HEK293 (cell line): ENCODE results near the gene OSBPL10.

Source experiments
- CTCF ChIA-PET: fragments of 350-600 bp; formaldehyde crosslinking; extraction: SDS; loops from one replicate; lab custom pipeline; 2021; ENCODE audit warnings: antibody characterized with exemption; lab: Yijun Ruan, JAX
- POLR2A ChIA-PET: fragments of 300-600 bp; formaldehyde crosslinking; extraction: SDS; loops from one replicate; lab custom pipeline; 2020; ENCODE audit warnings: antibody characterized with exemption, inconsistent platforms; lab: Yijun Ruan, JAX
- H3K27ac ChIP-seq: fragments of 200-500 bp; sonication (Bioruptor generic); 2 replicates; pipeline ENCODE4 v1.5.1; 2014; ENCODE audit warnings: low read depth, low read length, control low read depth, inconsistent platforms; ENCODE audit errors: extremely low read depth
- H3K36me3 ChIP-seq, 2 experiments: fragments of 200-500 bp in 1 of 2; sonication (Bioruptor generic) in 1 of 2; 1 replicate in 1 of 2; 2 replicates in 1 of 2; pipeline ENCODE4 v1.5.1; 2014 to 2017; ENCODE audit warnings: inconsistent platforms in 2 of 2, low read length in 2 of 2; ENCODE audit not compliant: control insufficient read depth in 2 of 2, insufficient read depth in 1 of 2
- H3K4me1 ChIP-seq: fragments of 200-500 bp; sonication (Bioruptor generic); 2 replicates; pipeline ENCODE4 v1.5.1; 2014; ENCODE audit warnings: mild to moderate bottlenecking, low read length, inconsistent platforms; ENCODE audit not compliant: control insufficient read depth, insufficient read depth
- H3K4me3 ChIP-seq: 2 replicates; pipeline ENCODE4 v1.5.1; 2011; ENCODE audit warnings: low read depth, mild to moderate bottlenecking, control low read depth, low read length, moderate library complexity
- H3K9me3 ChIP-seq: fragments of 200-500 bp; sonication (Bioruptor generic); 2 replicates; pipeline ENCODE4 v1.5.1; 2014; ENCODE audit warnings: low read depth, low read length, inconsistent platforms; ENCODE audit not compliant: control insufficient read depth, insufficient read depth
- GLI2 ChIP-seq: fragments of 450-650 bp; formaldehyde crosslinking; IDR thresholded peaks from 2 replicates; pipeline ENCODE4; 2017; ENCODE audit warnings: missing biosample characterization, missing genetic modification characterization, low read depth, borderline replicate concordance
- HOXC10 ChIP-seq: sonication (generic); formaldehyde crosslinking; IDR thresholded peaks from 2 replicates; pipeline ENCODE4 v1.8.1; 2023; ENCODE audit warnings: mild to moderate bottlenecking, missing genetic modification reagents
- KLF9 ChIP-seq: fragments of 450-650 bp; formaldehyde crosslinking; IDR thresholded peaks from 2 replicates; pipeline ENCODE4 v1.5.1; 2016; ENCODE audit warnings: missing biosample characterization, missing genetic modification characterization, low read depth
- OSR2 ChIP-seq: fragments of 450-650 bp; formaldehyde crosslinking; IDR thresholded peaks from 2 replicates; pipeline ENCODE4 v1.5.1; 2016; ENCODE audit warnings: missing biosample characterization, missing genetic modification characterization
- SP3 ChIP-seq: fragments of 450-650 bp; formaldehyde crosslinking; IDR thresholded peaks from 2 replicates; pipeline ENCODE4 v1.5.1; 2016; ENCODE audit warnings: missing biosample characterization, missing genetic modification characterization
- ZFP69B ChIP-seq: fragments of 450-650 bp; formaldehyde crosslinking; IDR thresholded peaks from 2 replicates; pipeline ENCODE4 v1.5.1; 2016; ENCODE audit warnings: missing biosample characterization, missing genetic modification characterization
- ZIC2 ChIP-seq: fragments of 450-650 bp; formaldehyde crosslinking; IDR thresholded peaks from 2 replicates; pipeline ENCODE4 v1.5.1; 2016; ENCODE audit warnings: missing biosample characterization, missing genetic modification characterization
- ZNF114 ChIP-seq: fragments of 450-650 bp; formaldehyde crosslinking; IDR thresholded peaks from 2 replicates; pipeline ENCODE4 v1.5.0; 2017; ENCODE audit warnings: missing biosample characterization, missing genetic modification characterization
- ZNF202 ChIP-seq: fragments of 450-650 bp; formaldehyde crosslinking; IDR thresholded peaks from 2 replicates; pipeline ENCODE4 v1.5.1; 2016; ENCODE audit warnings: missing biosample characterization, missing genetic modification characterization, borderline replicate concordance
- ZNF223 ChIP-seq: fragments of 450-650 bp; formaldehyde crosslinking; IDR thresholded peaks from 2 replicates; pipeline ENCODE4 v1.5.1; 2016; ENCODE audit warnings: missing biosample characterization, missing genetic modification characterization
- ZNF335 ChIP-seq: fragments of 450-650 bp; formaldehyde crosslinking; conservative IDR thresholded peaks from 2 replicates; pipeline ENCODE4 v1.5.1; 2016; ENCODE audit warnings: missing biosample characterization, missing genetic modification characterization
- ZNF341 ChIP-seq: fragments of 450-650 bp; formaldehyde crosslinking; IDR thresholded peaks from 2 replicates; pipeline ENCODE4; 2016; ENCODE audit warnings: low read depth, missing biosample characterization, missing genetic modification characterization
- ZNF354C ChIP-seq: fragments of 450-650 bp; formaldehyde crosslinking; IDR thresholded peaks from 2 replicates; pipeline ENCODE4 v1.5.1; 2016; ENCODE audit warnings: missing biosample characterization, missing genetic modification characterization, low read depth, borderline replicate concordance
- ZNF366 ChIP-seq: fragments of 450-650 bp; formaldehyde crosslinking; conservative IDR thresholded peaks from 2 replicates; pipeline ENCODE4 v1.5.1; 2016; ENCODE audit warnings: missing biosample characterization, missing genetic modification characterization
- ZNF423 ChIP-seq: fragments of 450-650 bp; formaldehyde crosslinking; IDR thresholded peaks from 2 replicates; pipeline ENCODE4 v1.5.1; 2016; ENCODE audit warnings: missing biosample characterization, missing genetic modification characterization
- ZNF529 ChIP-seq: fragments of 450-650 bp; formaldehyde crosslinking; IDR thresholded peaks from 2 replicates; pipeline ENCODE4 v1.5.1; 2017; ENCODE audit warnings: missing genetic modification characterization, missing biosample characterization; ENCODE audit not compliant: insufficient replicate concordance
- ZNF530 ChIP-seq: fragments of 450-650 bp; formaldehyde crosslinking; IDR thresholded peaks from 2 replicates; pipeline ENCODE4 v1.5.1; 2016; ENCODE audit warnings: low read depth, missing biosample characterization, missing genetic modification characterization
- ZNF596 ChIP-seq: fragments of 450-650 bp; IDR thresholded peaks from 2 replicates; pipeline ENCODE4 v1.5.0; 2018; ENCODE audit warnings: missing biosample characterization, mild to moderate bottlenecking, missing genetic modification characterization, moderate library complexity
- ZNF624 ChIP-seq: fragments of 450-650 bp; formaldehyde crosslinking; IDR thresholded peaks from 2 replicates; pipeline ENCODE4 v1.5.1; 2017; ENCODE audit warnings: missing biosample characterization, missing genetic modification characterization
- ZNF660 ChIP-seq: fragments of 450-650 bp; IDR thresholded peaks from 2 replicates; pipeline ENCODE4 v1.5.1; 2018; ENCODE audit warnings: missing biosample characterization, mild to moderate bottlenecking, missing genetic modification characterization
- ZNF664 ChIP-seq: fragments of 450-650 bp; formaldehyde crosslinking; IDR thresholded peaks from 2 replicates; pipeline ENCODE4 v1.5.1; 2016; ENCODE audit warnings: missing biosample characterization, missing genetic modification characterization
- ZNF76 ChIP-seq: fragments of 450-650 bp; formaldehyde crosslinking; IDR thresholded peaks from 2 replicates; pipeline ENCODE4; 2016; ENCODE audit warnings: low read depth, missing biosample characterization, missing genetic modification characterization, borderline replicate concordance
- ZNF830 ChIP-seq: fragments of 450-650 bp; IDR thresholded peaks from 2 replicates; pipeline ENCODE4 v1.5.0; 2018; ENCODE audit warnings: missing biosample characterization, missing genetic modification characterization, low read depth, mild to moderate bottlenecking, moderate library complexity
- ZSCAN23 ChIP-seq: fragments of 450-650 bp; formaldehyde crosslinking; IDR thresholded peaks from 2 replicates; pipeline ENCODE4 v1.5.1; 2016; ENCODE audit warnings: missing biosample characterization, missing genetic modification characterization
- TF ChIP-seq, protein P1 (sequence below): fragments of 450-650 bp; formaldehyde crosslinking; IDR thresholded peaks from 2 replicates; pipeline ENCODE4 v1.5.1; 2016; ENCODE audit warnings: missing biosample characterization, missing genetic modification characterization
- TF ChIP-seq, protein P2 (sequence below): fragments of 450-650 bp; formaldehyde crosslinking; IDR thresholded peaks from 2 replicates; pipeline ENCODE4 v1.5.1; 2016; ENCODE audit warnings: missing biosample characterization, missing genetic modification characterization, borderline replicate concordance
- TF ChIP-seq, protein P3 (sequence below): fragments of 450-650 bp; formaldehyde crosslinking; IDR thresholded peaks from 2 replicates; pipeline ENCODE4 v1.5.1; 2016; ENCODE audit warnings: missing biosample characterization, missing genetic modification characterization

Gene OSBPL10

GRCh38 chr3:31823184-31823583 is 157.9 kb downstream of the OSBPL10 start:
- H3K4me1 ChIP-seq: no peaks in the 10 kb centered on the region
- no peak overlapping the region for H3K4me3 ChIP-seq
- H3K27ac ChIP-seq: no peak overlapping the region
- ChIA-PET POLR2A (no interaction called here), CTCF (no interaction called here)
- TF ChIP-seq ZNF596 (no peak), ZNF76 (tag by site-specific recombination) (no peak), OSR2 (tag by site-specific recombination) (no peak), KLF9 (tag by site-specific recombination) (no peak), ZNF624 (tag by site-specific recombination) (no peak), ZNF660 (tag by site-specific recombination) (no peak), ZNF114 (tag by site-specific recombination) (no peak), ZNF529 (tag by site-specific recombination) (no peak), HOXC10 (CRISPR knock-in tag) (no peak), SP3 (tag by site-specific recombination) (no peak), ZNF335 (tag by site-specific recombination) (no peak), ZNF664 (tag by site-specific recombination) (no peak), ZNF423 (tag by site-specific recombination) (no peak), ZNF354C (tag by site-specific recombination) (no peak), ZNF530 (tag by site-specific recombination) (no peak), ZFP69B (tag by site-specific recombination) (no peak)
- TF ChIP-seq, protein P1, sequence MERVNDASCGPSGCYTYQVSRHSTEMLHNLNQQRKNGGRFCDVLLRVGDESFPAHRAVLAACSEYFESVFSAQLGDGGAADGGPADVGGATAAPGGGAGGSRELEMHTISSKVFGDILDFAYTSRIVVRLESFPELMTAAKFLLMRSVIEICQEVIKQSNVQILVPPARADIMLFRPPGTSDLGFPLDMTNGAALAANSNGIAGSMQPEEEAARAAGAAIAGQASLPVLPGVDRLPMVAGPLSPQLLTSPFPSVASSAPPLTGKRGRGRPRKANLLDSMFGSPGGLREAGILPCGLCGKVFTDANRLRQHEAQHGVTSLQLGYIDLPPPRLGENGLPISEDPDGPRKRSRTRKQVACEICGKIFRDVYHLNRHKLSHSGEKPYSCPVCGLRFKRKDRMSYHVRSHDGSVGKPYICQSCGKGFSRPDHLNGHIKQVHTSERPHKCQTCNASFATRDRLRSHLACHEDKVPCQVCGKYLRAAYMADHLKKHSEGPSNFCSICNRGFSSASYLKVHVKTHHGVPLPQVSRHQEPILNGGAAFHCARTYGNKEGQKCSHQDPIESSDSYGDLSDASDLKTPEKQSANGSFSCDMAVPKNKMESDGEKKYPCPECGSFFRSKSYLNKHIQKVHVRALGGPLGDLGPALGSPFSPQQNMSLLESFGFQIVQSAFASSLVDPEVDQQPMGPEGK (tag by site-specific recombination): no peak
- TF ChIP-seq, protein P2, sequence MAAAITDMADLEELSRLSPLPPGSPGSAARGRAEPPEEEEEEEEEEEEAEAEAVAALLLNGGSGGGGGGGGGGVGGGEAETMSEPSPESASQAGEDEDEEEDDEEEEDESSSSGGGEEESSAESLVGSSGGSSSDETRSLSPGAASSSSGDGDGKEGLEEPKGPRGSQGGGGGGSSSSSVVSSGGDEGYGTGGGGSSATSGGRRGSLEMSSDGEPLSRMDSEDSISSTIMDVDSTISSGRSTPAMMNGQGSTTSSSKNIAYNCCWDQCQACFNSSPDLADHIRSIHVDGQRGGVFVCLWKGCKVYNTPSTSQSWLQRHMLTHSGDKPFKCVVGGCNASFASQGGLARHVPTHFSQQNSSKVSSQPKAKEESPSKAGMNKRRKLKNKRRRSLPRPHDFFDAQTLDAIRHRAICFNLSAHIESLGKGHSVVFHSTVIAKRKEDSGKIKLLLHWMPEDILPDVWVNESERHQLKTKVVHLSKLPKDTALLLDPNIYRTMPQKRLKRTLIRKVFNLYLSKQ: no peak
- H3K9me3 ChIP-seq: no peaks in the 10 kb centered on the region
- H3K36me3 ChIP-seq: no peaks in the 10 kb centered on the region

DNA sequence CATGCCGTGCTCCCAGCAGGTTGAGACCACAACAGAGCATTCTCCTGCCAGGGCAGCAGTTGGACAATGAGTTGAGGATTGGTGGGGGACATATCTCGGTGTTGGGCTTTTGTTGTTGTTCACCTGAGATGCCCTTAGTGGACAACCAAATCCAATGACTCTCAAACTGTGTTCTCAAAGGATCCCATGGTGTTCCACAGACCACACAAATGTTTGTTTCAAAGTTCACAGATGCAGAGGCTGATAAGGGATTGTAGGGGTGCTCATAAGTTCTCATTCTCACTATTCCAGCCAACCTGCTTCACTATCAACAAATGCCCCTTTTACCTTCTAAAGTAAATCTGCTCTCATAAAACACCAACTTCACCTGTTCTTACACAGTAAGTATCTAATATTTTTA is 159.9 kb downstream of the OSBPL10 start:
- ChIA-PET CTCF (no interaction called here), POLR2A (no interaction called here)
- Histone ChIP-seq H3K36me3 (no peaks in the 10 kb centered on the region), H3K4me1 (no peaks in the 10 kb centered on the region), H3K9me3 (no peaks in the 10 kb centered on the region), H3K4me3 (no peak overlapping the region), H3K27ac (no peak overlapping the region)
- TF ChIP-seq GLI2 (tag by site-specific recombination): no peak
- 0 out of 2 replicates have a peak, but pooled peaks have one; percentile 16 for TF ChIP-seq ZIC2

DNA sequence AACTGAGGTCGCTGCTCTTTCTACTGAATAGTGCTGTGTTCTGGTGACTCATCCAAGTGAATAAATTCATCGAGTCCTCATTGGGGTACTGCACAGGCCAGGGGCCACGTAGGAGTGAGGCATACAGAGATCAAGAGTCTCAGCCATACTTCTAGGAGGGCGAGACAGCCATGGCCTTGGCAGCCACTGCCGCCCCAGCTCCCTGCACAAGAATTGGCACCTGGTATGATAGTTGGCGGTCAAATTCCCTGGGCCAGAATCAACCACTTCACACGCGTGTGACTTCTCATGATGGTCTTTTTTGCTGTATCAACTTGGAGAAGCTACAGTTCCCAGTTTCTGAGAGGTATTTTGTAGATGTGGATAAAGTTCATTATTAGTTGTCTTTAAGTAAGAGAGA is 161.6 kb downstream of the OSBPL10 start:
- ChIA-PET CTCF (interaction anchor here (0.7 kb wide), 1 partner anchor 100 kb away, joined by 3 read pairs; no protein-coding TSS in a partner anchor), POLR2A (no interaction called here)
- no peaks in the 10 kb centered on the region for H3K36me3 ChIP-seq
- no peak overlapping the region for H3K27ac ChIP-seq
- TF ChIP-seq ZNF830 (tag by site-specific recombination): no peak
- TF ChIP-seq ZNF223 (tag by site-specific recombination): no peak
- no peak for TF ChIP-seq ZSCAN23 (tag by site-specific recombination)
- TF ChIP-seq ZNF341 (tag by site-specific recombination): no peak
- no peak for TF ChIP-seq ZNF202 (tag by site-specific recombination)
- TF ChIP-seq ZNF366: no peak
- TF ChIP-seq, protein P3, sequence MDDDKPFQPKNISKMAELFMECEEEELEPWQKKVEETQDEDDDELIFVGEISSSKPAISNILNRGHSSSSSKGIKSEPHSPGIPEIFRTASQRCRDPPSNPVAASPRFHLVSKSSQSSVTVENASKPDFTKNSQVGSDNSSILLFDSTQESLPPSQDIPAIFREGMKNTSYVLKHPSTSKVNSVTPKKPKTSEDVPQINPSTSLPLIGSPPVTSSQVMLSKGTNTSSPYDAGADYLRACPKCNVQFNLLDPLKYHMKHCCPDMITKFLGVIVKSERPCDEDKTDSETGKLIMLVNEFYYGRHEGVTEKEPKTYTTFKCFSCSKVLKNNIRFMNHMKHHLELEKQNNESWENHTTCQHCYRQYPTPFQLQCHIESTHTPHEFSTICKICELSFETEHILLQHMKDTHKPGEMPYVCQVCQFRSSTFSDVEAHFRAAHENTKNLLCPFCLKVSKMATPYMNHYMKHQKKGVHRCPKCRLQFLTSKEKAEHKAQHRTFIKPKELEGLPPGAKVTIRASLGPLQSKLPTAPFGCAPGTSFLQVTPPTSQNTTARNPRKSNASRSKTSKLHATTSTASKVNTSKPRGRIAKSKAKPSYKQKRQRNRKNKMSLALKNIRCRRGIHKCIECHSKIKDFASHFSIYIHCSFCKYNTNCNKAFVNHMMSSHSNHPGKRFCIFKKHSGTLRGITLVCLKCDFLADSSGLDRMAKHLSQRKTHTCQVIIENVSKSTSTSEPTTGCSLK: no peak
- H3K4me1 ChIP-seq: no peaks in the 10 kb centered on the region
- H3K9me3 ChIP-seq: no peaks in the 10 kb centered on the region
- H3K4me3 ChIP-seq: no peak overlapping the region
